HepG2 (cell line): ENCODE results near the gene PTTG1IP2.

Experiments
- CTCF ChIP-seq: sonication (generic); formaldehyde crosslinking; IDR thresholded peaks from 2 replicates; pipeline ENCODE4 v1.5.0; 2020; ENCODE audit warnings: mild to moderate bottlenecking, missing genetic modification reagents, moderate library complexity
- GLI4 ChIP-seq: sonication (generic); formaldehyde crosslinking; IDR thresholded peaks from 2 replicates; pipeline ENCODE4 v1.5.1; 2020; ENCODE audit warnings: missing genetic modification reagents, mild to moderate bottlenecking, moderate library complexity, borderline replicate concordance
- SP1 ChIP-seq, 2 experiments: fragments of 450-650 bp in 1 of 2; sonication (generic) in 1 of 2; formaldehyde crosslinking in 1 of 2; IDR thresholded peaks; 2 replicates each; pipeline versions ENCODE4 v1.4.0 to v1.6.1; 2016 to 2020; ENCODE audit warnings: missing genetic modification reagents in 1 of 2
- ZBTB7A ChIP-seq: sonication (generic); formaldehyde crosslinking; IDR thresholded peaks from 2 replicates; pipeline ENCODE4 v1.8.0; 2022; ENCODE audit warnings: mild to moderate bottlenecking, missing genetic modification reagents

DNA sequence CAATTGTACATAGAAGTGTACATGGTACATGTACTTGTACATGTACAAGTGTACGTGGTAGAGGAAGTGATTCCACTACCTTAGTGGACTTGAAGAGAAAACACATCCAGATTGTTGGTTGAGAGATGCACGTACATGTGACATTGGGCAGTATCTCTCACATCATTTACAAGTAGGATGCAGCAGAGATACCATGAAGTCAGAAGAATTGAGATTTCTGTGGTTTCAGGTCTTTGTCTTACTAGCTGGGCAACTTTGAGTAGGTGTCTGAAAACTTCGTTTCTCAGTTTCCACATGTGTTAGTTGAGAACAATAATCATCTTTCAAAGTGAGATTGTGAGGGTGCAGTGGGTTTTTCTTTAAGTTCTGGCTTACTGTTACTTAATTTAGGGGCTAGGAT lies 44.7 kb upstream of the PTTG1IP2 start:
- no peak for TF ChIP-seq ZBTB7A (CRISPR knock-in tag)
- no peak for TF ChIP-seq GLI4 (CRISPR knock-in tag)
- TF ChIP-seq CTCF, result no peak
- no peak for TF ChIP-seq SP1 (IDR thresholded peaks at IDR 0.05)
- TF ChIP-seq SP1 (CRISPR knock-in tag; IDR thresholded peaks at IDR 0.05), result no peak
